Activated naive CD4-positive, alpha-beta T cell treated with anti-CD3 and anti-CD28 coated beads for 36 hours (primary cell): ENCODE data around the gene PPP1R3A. TPM values are rescaled to one million over a fixed set of nuclear protein-coding genes. Genes with fewer than 3 reads are reported as not detected.
"Not testable (repeated sequence)": the region's sequence is repeated elsewhere in the genome, so short reads cannot be mapped to it uniquely, and the experiment has no call there.

Experiments
- CTCF ChIA-PET: fragments of 350-600 bp; sonication (Branson Sonifier 250); formaldehyde crosslinking; loops from one replicate; lab custom pipeline; 2021; ENCODE audit warnings: antibody characterized with exemption; lab: Charles Lee
- DNase-seq: peaks from one replicate; pipeline ENCODE4 v3.0.0-alpha.2; 2020
- H3K27ac Mint-ChIP-seq: one replicate; pipeline ENCODE4 v1.8.0; 2021; ENCODE audit warnings: mild to moderate bottlenecking, mixed read lengths
- H3K27me3 Mint-ChIP-seq: one replicate; pipeline ENCODE4 v1.8.0; 2021; ENCODE audit warnings: low read depth, mixed read lengths
- H3K36me3 Mint-ChIP-seq: one replicate; pipeline ENCODE4 v1.8.0; 2021; ENCODE audit warnings: low read depth, mixed read lengths
- H3K4me1 Mint-ChIP-seq: one replicate; pipeline ENCODE4 v1.8.0; 2021; ENCODE audit warnings: low read depth, mixed read lengths
- H3K4me3 Mint-ChIP-seq: one replicate; pipeline ENCODE4 v1.8.0; 2021; ENCODE audit warnings: mild to moderate bottlenecking, moderate library complexity, mixed read lengths
- H3K9me3 Mint-ChIP-seq: one replicate; pipeline ENCODE4 v1.8.0; 2021; ENCODE audit warnings: mixed read lengths
- intact Hi-C: fragments of 100-400 bp; cut with micrococcal nuclease; formaldehyde crosslinking; loops from one replicate; pipeline ENCODE4 v1.15.1; 2023
- total RNA-seq, 2 experiments: library from RNA; stranded (reverse); gene quantifications; one replicate each; pipeline ENCODE4 v1.2.3, GENCODE V29; 2021

Gene PPP1R3A, protein sequence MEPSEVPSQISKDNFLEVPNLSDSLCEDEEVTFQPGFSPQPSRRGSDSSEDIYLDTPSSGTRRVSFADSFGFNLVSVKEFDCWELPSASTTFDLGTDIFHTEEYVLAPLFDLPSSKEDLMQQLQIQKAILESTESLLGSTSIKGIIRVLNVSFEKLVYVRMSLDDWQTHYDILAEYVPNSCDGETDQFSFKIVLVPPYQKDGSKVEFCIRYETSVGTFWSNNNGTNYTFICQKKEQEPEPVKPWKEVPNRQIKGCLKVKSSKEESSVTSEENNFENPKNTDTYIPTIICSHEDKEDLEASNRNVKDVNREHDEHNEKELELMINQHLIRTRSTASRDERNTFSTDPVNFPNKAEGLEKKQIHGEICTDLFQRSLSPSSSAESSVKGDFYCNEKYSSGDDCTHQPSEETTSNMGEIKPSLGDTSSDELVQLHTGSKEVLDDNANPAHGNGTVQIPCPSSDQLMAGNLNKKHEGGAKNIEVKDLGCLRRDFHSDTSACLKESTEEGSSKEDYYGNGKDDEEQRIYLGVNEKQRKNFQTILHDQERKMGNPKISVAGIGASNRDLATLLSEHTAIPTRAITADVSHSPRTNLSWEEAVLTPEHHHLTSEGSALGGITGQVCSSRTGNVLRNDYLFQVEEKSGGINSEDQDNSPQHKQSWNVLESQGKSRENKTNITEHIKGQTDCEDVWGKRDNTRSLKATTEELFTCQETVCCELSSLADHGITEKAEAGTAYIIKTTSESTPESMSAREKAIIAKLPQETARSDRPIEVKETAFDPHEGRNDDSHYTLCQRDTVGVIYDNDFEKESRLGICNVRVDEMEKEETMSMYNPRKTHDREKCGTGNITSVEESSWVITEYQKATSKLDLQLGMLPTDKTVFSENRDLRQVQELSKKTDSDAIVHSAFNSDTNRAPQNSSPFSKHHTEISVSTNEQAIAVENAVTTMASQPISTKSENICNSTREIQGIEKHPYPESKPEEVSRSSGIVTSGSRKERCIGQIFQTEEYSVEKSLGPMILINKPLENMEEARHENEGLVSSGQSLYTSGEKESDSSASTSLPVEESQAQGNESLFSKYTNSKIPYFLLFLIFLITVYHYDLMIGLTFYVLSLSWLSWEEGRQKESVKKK
- not detected for total RNA-seq

DNA sequence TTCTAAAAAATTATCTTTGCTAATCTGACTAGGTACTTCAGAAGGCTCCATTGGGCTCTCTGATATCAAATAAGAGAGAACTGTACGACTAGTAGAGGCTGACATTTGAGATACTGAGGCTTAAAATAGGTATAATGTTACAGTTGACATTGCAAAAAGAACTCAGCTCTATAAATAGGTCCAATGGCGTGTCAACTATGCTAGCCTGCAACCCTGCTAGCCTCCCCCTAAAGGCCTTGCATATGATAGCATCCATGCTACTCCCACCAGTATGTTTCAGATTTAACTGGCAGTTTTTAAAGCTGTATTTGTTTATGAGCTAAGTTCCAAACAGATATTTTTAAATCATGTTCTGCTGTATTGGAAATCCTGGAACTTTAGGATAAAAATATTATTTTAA, at the start of gene PPP1R3A:
PPP1R3A (minus strand) TSS at position 64 of the 400 bp plus-strand sequence; CDS start at position 51, 13 bp downstream.
- Mint-ChIP-seq H3K4me1 (no peaks in the 10 kb centered on the region), H3K27me3 (no peaks in the 10 kb centered on the region), H3K36me3 (no peaks in the 10 kb centered on the region), H3K4me3 (no peak within 1 kb of the TSS), H3K27ac (no peak within 1 kb of the TSS), H3K9me3 (no peaks in the 10 kb centered on the region)
- intact Hi-C loops = no loop called here
- no peak for DNase-seq
- CTCF ChIA-PET = no interaction called here

DNA sequence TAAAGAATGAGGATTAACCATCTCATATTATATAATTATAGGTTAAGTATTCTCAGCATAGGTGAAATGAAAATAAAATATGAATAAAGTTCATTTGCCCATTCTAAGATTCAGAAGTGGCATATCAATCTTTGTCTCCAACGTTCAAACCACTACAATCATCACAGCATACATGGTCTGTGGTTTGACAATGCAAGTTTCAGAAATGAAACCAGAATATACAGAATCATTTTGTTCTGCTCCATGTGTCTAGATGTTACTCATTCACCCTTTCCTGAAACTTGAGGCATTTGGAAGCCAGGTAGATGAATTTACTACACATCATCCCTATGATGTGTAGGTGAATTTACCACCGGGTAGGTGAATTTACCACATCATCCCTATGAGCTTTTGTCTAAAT, 44.5 kb upstream of the PPP1R3A start:
- no peak for DNase-seq
- CTCF ChIA-PET = interaction anchor here (0.9 kb wide), 1 partner anchor 65 kb away, joined by 4 read pairs; no protein-coding TSS in a partner anchor
- intact Hi-C loops = no loop called here
- no peak overlapping the region for H3K4me3 Mint-ChIP-seq
- H3K9me3 Mint-ChIP-seq = peaks cover 3% of the 10 kb centered on the region
- H3K36me3 Mint-ChIP-seq = no peaks in the 10 kb centered on the region
- H3K27me3 Mint-ChIP-seq = no peaks in the 10 kb centered on the region
- H3K4me1 Mint-ChIP-seq = no peaks in the 10 kb centered on the region
- H3K27ac Mint-ChIP-seq = no peak overlapping the region

DNA sequence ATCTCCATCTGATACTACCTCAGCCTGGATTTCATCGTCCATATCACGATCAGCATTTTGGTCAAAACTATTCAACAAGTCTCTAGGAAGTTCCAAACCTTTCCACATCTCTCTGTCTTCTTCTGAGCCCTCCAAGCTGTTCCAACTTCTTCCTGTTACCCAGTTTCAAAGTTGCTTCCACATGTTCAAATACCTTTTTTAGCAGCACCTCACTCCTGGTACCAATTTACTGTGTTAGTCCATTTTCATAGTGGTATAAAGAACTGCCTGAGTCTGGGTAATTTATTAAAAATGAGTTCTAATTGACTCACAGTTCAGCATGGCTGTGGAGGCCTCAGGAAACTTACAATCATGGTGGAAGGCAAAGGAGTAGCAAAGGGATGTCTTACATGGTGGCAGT, 41.1 kb upstream of the PPP1R3A start:
- no peaks in the 10 kb centered on the region for H3K36me3 Mint-ChIP-seq
- intact Hi-C loops = no loop called here
- no peak overlapping the region for H3K4me3 Mint-ChIP-seq
- CTCF ChIA-PET = no interaction called here
- H3K27me3 Mint-ChIP-seq = no peaks in the 10 kb centered on the region
- H3K27ac Mint-ChIP-seq = no peak overlapping the region
- no peaks in the 10 kb centered on the region for H3K4me1 Mint-ChIP-seq
- DNase-seq = no peak
- H3K9me3 Mint-ChIP-seq = peaks cover 8% of the 10 kb centered on the region

DNA sequence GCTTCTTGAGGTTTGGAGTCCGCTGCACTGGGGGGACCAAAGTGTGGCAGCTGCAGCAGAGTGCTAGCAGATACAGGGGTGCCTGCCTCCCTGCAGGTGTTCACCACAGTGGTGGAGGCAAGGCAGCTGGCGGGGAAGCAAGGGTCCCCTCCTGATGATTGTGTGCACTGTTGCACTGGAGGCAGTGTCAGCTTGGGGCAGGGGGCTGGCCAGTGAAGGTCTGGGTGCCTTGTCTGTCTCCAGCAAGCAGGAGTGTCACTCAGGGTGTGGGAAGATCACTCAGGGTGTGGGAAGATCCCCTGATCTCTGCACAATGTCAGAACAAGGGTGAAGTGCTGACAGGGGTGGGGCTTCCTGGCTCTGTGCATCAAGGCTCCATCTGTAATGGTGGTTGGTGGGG, 36.3 kb upstream of the PPP1R3A start:
- CTCF ChIA-PET = no interaction called here
- H3K4me1 Mint-ChIP-seq = no peaks in the 10 kb centered on the region
- DNase-seq = no peak
- no peaks in the 10 kb centered on the region for H3K36me3 Mint-ChIP-seq
- no peak overlapping the region for H3K27ac Mint-ChIP-seq
- no peaks in the 10 kb centered on the region for H3K27me3 Mint-ChIP-seq
- H3K9me3 Mint-ChIP-seq = peaks cover 27% of the 10 kb centered on the region
- intact Hi-C loops = no loop called here
- H3K4me3 Mint-ChIP-seq = no peak overlapping the region

DNA sequence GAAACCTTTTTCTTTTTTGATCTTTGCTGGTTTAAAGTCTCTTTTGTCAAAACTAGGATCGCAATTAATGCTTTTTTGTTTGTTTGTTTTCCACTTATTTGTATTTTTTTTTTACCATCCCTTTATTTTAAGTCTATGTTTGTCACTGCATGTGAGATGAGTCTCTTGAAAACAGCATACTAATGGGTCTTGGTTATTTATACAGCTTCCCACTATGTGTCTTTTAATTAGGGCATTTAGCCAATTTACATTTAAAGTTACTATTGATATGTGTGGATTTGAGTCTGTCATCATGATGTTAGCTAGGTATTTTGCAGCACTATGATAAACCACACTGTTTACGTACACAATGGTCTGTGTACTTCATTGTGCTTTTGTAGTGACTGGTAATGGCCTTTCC, 34.7 kb upstream of the PPP1R3A start:
- Mint-ChIP-seq H3K27ac (no peak overlapping the region), H3K36me3 (no peaks in the 10 kb centered on the region), H3K4me1 (no peaks in the 10 kb centered on the region), H3K9me3 (peaks cover 27% of the 10 kb centered on the region), H3K27me3 (no peaks in the 10 kb centered on the region), H3K4me3 (no peak overlapping the region)
- DNase-seq = no peak
- CTCF ChIA-PET = interaction anchor here (0.7 kb wide), 1 partner anchor 84 kb away, joined by 4 read pairs; no protein-coding TSS in a partner anchor
- intact Hi-C loops = no loop called here

DNA sequence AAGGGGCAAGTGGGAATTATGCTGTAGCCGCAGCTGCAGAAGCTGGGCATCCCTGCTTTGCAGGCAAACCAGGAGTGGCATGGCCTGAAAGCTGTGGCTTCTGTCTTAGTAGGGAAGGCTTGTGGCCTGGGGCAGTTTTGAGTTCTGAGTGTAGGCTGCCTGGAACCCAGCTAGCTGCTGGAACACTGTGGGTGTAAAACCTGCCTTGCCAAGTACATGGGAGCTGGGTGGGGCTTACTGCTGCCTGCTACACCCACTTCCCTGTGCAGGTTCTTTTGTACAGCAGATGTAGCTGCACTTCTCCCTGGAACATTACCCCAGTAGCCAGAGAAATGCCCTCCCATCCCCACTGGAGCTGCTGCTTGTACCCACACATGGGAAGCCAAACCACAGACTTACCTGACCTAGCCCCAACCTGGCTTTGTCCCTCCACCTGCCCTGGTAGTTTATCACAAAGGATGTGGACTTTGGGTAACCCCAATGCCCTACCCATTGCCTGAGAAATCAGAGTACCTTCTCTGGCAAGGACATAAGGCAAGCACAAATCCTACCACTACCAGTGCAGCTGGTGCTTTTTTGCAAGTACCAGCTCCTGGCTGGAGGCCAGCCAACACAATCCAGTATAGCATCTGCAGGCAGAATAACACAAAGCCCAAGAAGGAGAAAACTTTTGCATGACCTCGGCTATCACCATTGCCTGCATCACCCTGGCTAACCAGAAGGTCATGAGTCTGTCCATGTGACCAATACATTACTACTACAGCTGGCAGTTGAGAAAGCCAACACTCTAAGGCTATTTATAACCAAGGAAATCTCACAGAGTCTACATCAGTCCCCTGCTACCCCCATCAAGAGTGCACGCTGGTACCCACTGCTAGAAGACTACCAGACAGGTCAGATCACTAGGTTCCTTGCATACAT, 26.5 kb upstream of the PPP1R3A start:
- Mint-ChIP-seq H3K9me3 (peaks cover 4% of the 10 kb centered on the region), H3K4me1 (no peaks in the 10 kb centered on the region), H3K27me3 (no peaks in the 10 kb centered on the region), H3K4me3 (no peak overlapping the region), H3K27ac (no peak overlapping the region), H3K36me3 (no peaks in the 10 kb centered on the region)
- DNase-seq = no peak
- intact Hi-C loops = no loop called here
- CTCF ChIA-PET = interaction anchor here (0.6 kb wide), 1 partner anchor 140 kb away, joined by 3 read pairs; no protein-coding TSS in a partner anchor

DNA sequence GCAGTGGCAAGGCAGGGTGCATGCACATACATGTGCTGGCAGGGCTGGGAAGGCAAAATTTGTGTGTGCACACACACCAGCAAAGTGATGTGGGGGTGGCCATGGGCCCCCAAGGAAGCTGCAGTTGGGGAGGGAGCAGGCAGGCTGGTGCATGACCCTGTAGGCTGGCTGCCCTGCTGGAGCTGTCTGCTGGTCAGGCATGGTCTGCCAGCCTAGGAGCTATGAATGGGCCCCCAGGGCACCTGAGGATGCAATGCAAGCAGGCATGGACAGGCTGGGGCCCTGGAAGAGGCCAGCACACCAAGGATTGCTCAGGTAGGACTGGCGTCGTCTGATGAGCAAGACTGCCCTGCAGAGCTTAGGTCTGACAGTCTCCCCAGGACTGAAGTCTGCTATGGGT, 18.2 kb upstream of the PPP1R3A start:
- DNase-seq = no peak

DNA sequence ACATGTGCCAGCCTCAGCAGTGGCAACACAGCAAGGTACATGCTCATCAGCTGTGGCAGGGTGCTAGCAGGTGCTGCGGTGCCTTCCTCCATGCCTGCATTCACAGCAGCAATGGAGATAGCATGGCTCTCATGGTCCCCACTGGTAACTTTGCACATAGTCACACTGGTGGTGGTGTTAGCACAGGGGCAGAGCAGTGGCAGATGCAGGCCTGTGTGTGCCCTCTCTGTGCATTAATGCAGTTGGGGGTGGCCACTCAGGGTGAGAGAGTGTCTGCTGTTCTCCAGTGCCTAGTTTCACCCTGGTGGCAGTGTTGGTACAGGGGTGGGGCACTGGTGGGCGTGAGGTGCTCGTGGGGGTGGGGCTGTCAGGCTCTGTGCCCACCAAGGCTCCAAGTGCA, 17.7 kb upstream of the PPP1R3A start:
- H3K4me3 Mint-ChIP-seq = no peak overlapping the region
- no peaks in the 10 kb centered on the region for H3K4me1 Mint-ChIP-seq
- peaks cover 3% of the 10 kb centered on the region for H3K9me3 Mint-ChIP-seq
- no peak for DNase-seq
- no peaks in the 10 kb centered on the region for H3K27me3 Mint-ChIP-seq
- CTCF ChIA-PET = no interaction called here
- H3K36me3 Mint-ChIP-seq = no peaks in the 10 kb centered on the region
- intact Hi-C loops = no loop called here
- H3K27ac Mint-ChIP-seq = no peak overlapping the region

More for the DNA sequence above, 18.2 kb upstream of the PPP1R3A start:
- intact Hi-C loops = no loop called here
- H3K4me1 Mint-ChIP-seq = no peaks in the 10 kb centered on the region
- peaks cover 3% of the 10 kb centered on the region for H3K9me3 Mint-ChIP-seq
- H3K27ac Mint-ChIP-seq = no peak overlapping the region
- H3K27me3 Mint-ChIP-seq = no peaks in the 10 kb centered on the region
- no peaks in the 10 kb centered on the region for H3K36me3 Mint-ChIP-seq
- CTCF ChIA-PET = no interaction called here
- no peak overlapping the region for H3K4me3 Mint-ChIP-seq

DNA sequence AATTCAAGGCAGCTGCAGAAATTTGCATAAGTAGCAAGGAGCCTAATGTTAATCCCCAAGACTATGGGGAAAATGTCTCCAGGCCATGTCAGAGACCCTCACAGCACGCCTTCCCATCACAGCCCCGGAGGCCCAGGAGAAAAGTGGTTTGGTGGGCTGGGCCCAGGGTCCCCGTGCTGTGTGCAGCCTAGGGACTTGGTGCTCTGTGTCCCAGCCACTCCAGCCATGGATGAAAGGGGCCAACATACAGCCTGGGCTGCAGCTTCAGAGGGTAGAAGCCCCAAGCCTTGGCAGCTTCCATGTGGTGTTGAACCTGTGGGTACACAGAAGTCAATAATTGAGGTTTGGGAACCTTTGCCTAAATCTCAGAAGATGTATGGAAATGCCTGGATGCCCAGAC, 10.6 kb upstream of the PPP1R3A start:
- H3K4me1 Mint-ChIP-seq, H3K36me3 Mint-ChIP-seq, H3K9me3 Mint-ChIP-seq, H3K4me3 Mint-ChIP-seq, H3K27ac Mint-ChIP-seq, intact Hi-C loops, H3K27me3 Mint-ChIP-seq, CTCF ChIA-PET, DNase-seq: not testable (repeated sequence)

DNA sequence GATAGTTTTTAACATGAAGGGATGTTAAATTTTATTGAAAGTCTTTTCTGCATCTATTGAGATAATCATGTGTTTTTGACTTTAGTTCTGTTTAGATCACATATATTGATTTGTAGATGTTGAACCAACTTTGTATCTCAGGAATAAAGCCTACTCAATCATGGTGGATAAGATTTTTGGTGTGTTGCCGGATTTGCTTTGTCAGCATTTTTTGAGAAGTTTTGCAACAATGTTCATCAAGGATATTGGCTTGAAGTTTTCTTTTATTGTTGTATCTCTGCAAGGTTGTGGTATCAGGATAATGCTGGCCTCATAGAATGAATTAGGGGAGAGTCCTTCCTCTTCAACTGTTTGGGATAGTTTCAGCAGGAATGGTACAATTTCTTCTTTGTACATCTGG, 9.3 kb upstream of the PPP1R3A start:
- Mint-ChIP-seq H3K27me3 (no peaks in the 10 kb centered on the region), H3K4me3 (no peak overlapping the region), H3K4me1 (no peaks in the 10 kb centered on the region), H3K27ac (no peak overlapping the region), H3K9me3 (peaks cover 5% of the 10 kb centered on the region), H3K36me3 (no peaks in the 10 kb centered on the region)
- intact Hi-C loops = no loop called here
- CTCF ChIA-PET = no interaction called here
- DNase-seq = no peak

DNA sequence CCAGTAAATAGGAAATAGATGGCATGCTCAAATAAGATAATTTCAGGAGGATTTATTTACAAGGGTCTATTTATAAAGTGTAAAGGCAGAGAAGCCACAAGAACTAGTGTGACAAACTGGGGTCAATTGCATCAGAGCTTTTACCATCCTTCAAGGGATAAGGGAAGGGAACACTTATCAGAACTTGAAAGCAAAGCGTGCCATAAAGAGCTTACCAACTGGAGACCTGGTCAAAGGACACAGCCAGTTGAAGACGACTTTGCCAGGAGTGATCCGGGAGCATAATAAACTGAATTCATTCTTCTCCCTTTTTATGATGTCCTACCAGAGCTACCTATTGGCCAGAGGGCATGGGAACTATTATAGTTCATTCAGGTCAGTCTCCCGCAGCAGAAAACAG, 3.2 kb upstream of the PPP1R3A start:
- no peaks in the 10 kb centered on the region for H3K27me3 Mint-ChIP-seq
- CTCF ChIA-PET = interaction anchor here (0.6 to 0.7 kb wide), 2 partner anchors 29 to 1877 kb away, joined by 3 read pairs; no protein-coding TSS in a partner anchor
- H3K4me3 Mint-ChIP-seq = no peak overlapping the region
- no peak overlapping the region for H3K27ac Mint-ChIP-seq
- intact Hi-C loops = no loop called here
- H3K4me1 Mint-ChIP-seq = no peaks in the 10 kb centered on the region
- H3K9me3 Mint-ChIP-seq = no peaks in the 10 kb centered on the region
- no peak for DNase-seq
- H3K36me3 Mint-ChIP-seq = no peaks in the 10 kb centered on the region
